ENCODE measurements around the gene ABTB1.
"Not testable (repeated sequence)": the region's sequence is repeated elsewhere in the genome, so short reads cannot be mapped to it uniquely, and the experiment has no call there.

ABTB1 gene

GRCh38 chr3:127702151-127702578 lies 29.4 kb downstream of the ABTB1 start:
- no peak for DNase-seq (ENCODE audit: low read depth in 1 of 2, low spot score in 1 of 2)

GRCh38 chr3:127704840-127705239 lies 32.1 kb downstream of the ABTB1 start:
- not testable (repeated sequence) for DNase-seq (ENCODE audit: low read depth in 1 of 2, low spot score in 1 of 2)

GRCh38 chr3:127706312-127706711 lies 33.6 kb downstream of the ABTB1 start:
- no peak for DNase-seq (ENCODE audit: low read depth in 1 of 2, low spot score in 1 of 2)

- DNase-seq (ENCODE audit: low read depth in 1 of 2, low spot score in 1 of 2) = no peak
Observed at GRCh38 chr3:127706785-127707351, 34.1 kb downstream of the ABTB1 start.

- DNase-seq (ENCODE audit: low read depth in 1 of 2, low spot score in 1 of 2) = no peak
Observed at GRCh38 chr3:127707851-127708411, 35.2 kb downstream of the ABTB1 start.

GRCh38 chr3:127708837-127709236 lies 36.1 kb downstream of the ABTB1 start:
- no peak for DNase-seq (ENCODE audit: low read depth in 1 of 2, low spot score in 1 of 2)

GRCh38 chr3:127709320-127710060 lies 36.7 kb downstream of the ABTB1 start:
- no peak for DNase-seq (ENCODE audit: low read depth in 1 of 2, low spot score in 1 of 2)

GRCh38 chr3:127710155-127710941 lies 37.6 kb downstream of the ABTB1 start:
- no peak for DNase-seq (ENCODE audit: low read depth in 1 of 2, low spot score in 1 of 2)

- DNase-seq (ENCODE audit: low read depth in 1 of 2, low spot score in 1 of 2) = no peak
Observed at GRCh38 chr3:127711021-127711695, 38.4 kb downstream of the ABTB1 start.

- no peak for DNase-seq (ENCODE audit: low read depth in 1 of 2, low spot score in 1 of 2)
Observed at GRCh38 chr3:127711896-127712295, 39.1 kb downstream of the ABTB1 start.

- DNase-seq (ENCODE audit: low read depth in 1 of 2, low spot score in 1 of 2) = no peak
Observed at GRCh38 chr3:127712461-127712860, 39.7 kb downstream of the ABTB1 start.

GRCh38 chr3:127712881-127713771 lies 40.4 kb downstream of the ABTB1 start:
- no peak for DNase-seq (ENCODE audit: low read depth in 1 of 2, low spot score in 1 of 2)

GRCh38 chr3:127714125-127714571 lies 41.4 kb downstream of the ABTB1 start:
- no peak for DNase-seq (ENCODE audit: low read depth in 1 of 2, low spot score in 1 of 2)

- no peak for DNase-seq (ENCODE audit: low read depth in 1 of 2, low spot score in 1 of 2)
Observed at GRCh38 chr3:127714866-127715265, 42.1 kb downstream of the ABTB1 start.

- no peak for DNase-seq (ENCODE audit: low read depth in 1 of 2, low spot score in 1 of 2)
Observed at GRCh38 chr3:127715532-127715931, 42.8 kb downstream of the ABTB1 start.

GRCh38 chr3:127716384-127716783 lies 43.6 kb downstream of the ABTB1 start:
- DNase-seq (ENCODE audit: low read depth in 1 of 2, low spot score in 1 of 2) = no peak

GRCh38 chr3:127717357-127718244 lies 44.8 kb downstream of the ABTB1 start:
- no peak for DNase-seq (ENCODE audit: low read depth in 1 of 2, low spot score in 1 of 2)

GRCh38 chr3:127718245-127718915 lies 45.6 kb downstream of the ABTB1 start:
- no peak for DNase-seq (ENCODE audit: low read depth in 1 of 2, low spot score in 1 of 2)

GRCh38 chr3:127718916-127719290 lies 46.2 kb downstream of the ABTB1 start:
- no peak for DNase-seq (ENCODE audit: low read depth in 1 of 2, low spot score in 1 of 2)
